Measurements from ENCODE around the gene TRPC4AP. TPM values are rescaled to one million over a fixed set of nuclear protein-coding genes. Genes with fewer than 3 reads are reported as not detected.

The TRPC4AP gene
- total and polyA plus RNA-seq, 2 of the 8 experiments (the other 6 are each of a cell fraction or from before 2014, with no cell fraction given), result 73.1 to 74.8 TPM

DNA sequence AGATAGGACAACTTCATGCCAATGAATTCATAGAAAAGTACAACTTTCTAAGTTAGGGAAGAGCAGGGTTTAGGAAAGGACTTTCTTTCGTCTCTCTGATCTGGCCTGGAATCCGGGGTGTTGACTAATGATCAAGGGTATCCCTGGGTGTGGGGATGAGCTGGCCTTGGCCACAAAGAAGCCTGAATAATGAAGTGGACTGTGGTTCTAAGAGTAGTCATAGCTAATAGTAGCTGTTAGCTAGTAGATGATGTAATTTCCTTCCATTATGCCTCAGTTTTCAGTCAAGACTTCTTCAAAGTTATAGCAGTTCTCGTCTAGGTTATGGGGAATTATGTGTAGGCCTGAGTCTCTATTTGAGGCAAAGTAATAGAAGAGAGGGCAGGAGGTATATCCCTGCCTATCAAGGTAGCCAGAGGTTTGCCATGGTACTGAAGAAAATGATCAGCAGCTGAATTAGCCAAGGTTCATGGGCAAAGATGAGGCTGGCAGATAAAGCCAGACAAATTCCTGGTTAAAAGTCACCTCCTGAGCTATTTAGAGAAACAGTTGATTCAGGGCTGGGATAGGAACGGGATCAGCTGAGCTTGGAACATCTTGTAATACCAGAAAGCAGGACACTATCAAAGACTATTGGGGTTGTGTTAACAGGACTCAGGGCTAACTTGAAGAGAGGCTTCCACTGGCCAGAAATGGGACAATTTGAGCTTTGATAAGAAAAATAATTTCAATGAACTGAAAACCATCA is 18.7 kb upstream of the TRPC4AP start:
- Histone ChIP-seq H3K27ac (ENCODE audit: low read depth, low read length) (no peak overlapping the region), H3K79me2 (ENCODE audit: control insufficient read depth in 1 of 2, insufficient read depth in 2 of 2, low read length in 2 of 2) (no peaks in the 10 kb centered on the region), H3K4me1 (replicated peaks in 1 of 4; ENCODE audit: control insufficient read depth in 3 of 4, insufficient read depth in 4 of 4, low read length in 3 of 4) (no peaks in the 10 kb centered on the region), H4K8ac (ENCODE audit: extremely low read depth, insufficient read depth, low read length) (no peak overlapping the region), H2BK20ac (ENCODE audit: low read length) (no peak overlapping the region), H2BK12ac (ENCODE audit: low read depth, low read length) (no peak overlapping the region), H3K56ac (replicated peaks; ENCODE audit: insufficient read length, low read depth, low read length) (no peak overlapping the region), H3K4me2 (ENCODE audit: insufficient read depth in 1 of 2, low read depth in 2 of 2, low read length in 2 of 2) (no peak overlapping the region), H2BK120ac (replicated peaks; ENCODE audit: low read depth, low read length) (no peak overlapping the region), H3K18ac (ENCODE audit: extremely low read depth, low read length) (no peak overlapping the region), H2AK5ac (ENCODE audit: low read depth, low read length) (no peak overlapping the region), H2AFZ (ENCODE audit: low read length) (no peak overlapping the region), H3K36me3 (ENCODE audit: control insufficient read depth in 2 of 4, insufficient read depth in 4 of 4, low read length in 3 of 4) (peaks cover 0 to 9% (median 3%) of the 10 kb centered on the region in 4 experiments; a peak in 4 of 8 replicates), H3K4ac (replicated peaks; ENCODE audit: insufficient read length, low read depth, low read length) (no peak overlapping the region), H4K5ac (ENCODE audit: insufficient read length, low read depth, low read length) (no peak overlapping the region), H3K4me3 (ENCODE audit: extremely low read depth in 1 of 4, insufficient read depth in 2 of 4, low read depth in 3 of 4, low read length in 4 of 4) (no peak overlapping the region), H3K14ac (ENCODE audit: insufficient read length) (no peak overlapping the region), H3K9ac (replicated peaks in 1 of 4; ENCODE audit: extremely low read depth in 1 of 4, low read depth in 3 of 4, low read length in 3 of 4) (no peak overlapping the region), H4K20me1 (replicated peaks in 1 of 2; ENCODE audit: control insufficient read depth in 1 of 2, insufficient read depth in 2 of 2, low read length in 2 of 2) (no peaks in the 10 kb centered on the region), H3K23ac (ENCODE audit: insufficient read length) (no peak overlapping the region), H3K27me3 (replicated peaks in 1 of 4; ENCODE audit: control insufficient read depth in 3 of 4, extremely low read depth in 1 of 4, insufficient read depth in 3 of 4, low read length in 3 of 4) (no peaks in the 10 kb centered on the region), H3K23me2 (ENCODE audit: low read depth, low read length) (no peaks in the 10 kb centered on the region), H2BK5ac (ENCODE audit: low read depth, low read length) (no peak overlapping the region), H4K91ac (replicated peaks; ENCODE audit: insufficient read length, low read length) (no peak overlapping the region), H2BK15ac (ENCODE audit: low read length) (no peak overlapping the region), H3K9me3 (ENCODE audit: insufficient read depth in 2 of 2, low read depth in 1 of 2, low read length in 1 of 2) (no peaks in the 10 kb centered on the region), H3K79me1 (ENCODE audit: low read depth, low read length) (no peaks in the 10 kb centered on the region)
- WGBS, 2 experiments (ENCODE audit: extremely low coverage in 1 of 2, insufficient coverage in 1 of 2, insufficient read length in 1 of 2, insufficient replicate concordance in 2 of 2, low coverage in 1 of 2, low lambda C conversion rate in 2 of 2, missing lambda C conversion rate in 1 of 2), result 85% methylated on average over 4 of the region's 4 CpGs; no CpG with 5 or more reads in 1 of the 2 experiments
- POLR2A ChIA-PET (ENCODE audit: partially characterized antibody), result interaction anchor here (1.4 kb wide), 1 partner anchor 9 kb away, joined by 3 read pairs; no protein-coding TSS in a partner anchor
- FAIRE-seq (no peak), DNase-seq (ENCODE audit: low read depth in 1 of 2, low spot score in 2 of 2) (no peak)
- CTCF ChIA-PET (ENCODE audit: partially characterized antibody), result interaction anchor here (0.6 to 1.9 kb wide), 4 partner anchors 8 to 152 kb away, joined by 3 to 11 read pairs (median 4); no protein-coding TSS in a partner anchor
- no peak for TF ChIP-seq CTBP2 (IDR thresholded peaks at IDR 0.05; ENCODE audit: borderline replicate concordance, insufficient read depth, insufficient read length, low read length)
- no peak for TF ChIP-seq TAF7 (optimal IDR thresholded peaks at IDR 0.05; ENCODE audit: borderline replicate concordance, low read depth, low read length)
- TF ChIP-seq CREB1 (IDR thresholded peaks at IDR 0.05), result no peak
- TF ChIP-seq CEBPB (IDR thresholded peaks at IDR 0.05; ENCODE audit: low read depth, low read length), result no peak
- TF ChIP-seq SRF (IDR thresholded peaks at IDR 0.05; ENCODE audit: low read depth, low read length), result no peak
- no peak for TF ChIP-seq SAP30 (IDR thresholded peaks at IDR 0.05; ENCODE audit: insufficient read depth, insufficient replicate concordance, low read length)
- TF ChIP-seq PHF8 (conservative IDR thresholded peaks at IDR 0.05; ENCODE audit: low read depth, low read length), result no peak
- TF ChIP-seq CTCF (IDR thresholded peaks at IDR 0.05; ENCODE audit: control extremely low read depth in 1 of 3, insufficient read depth in 1 of 3, low read depth in 1 of 3, low read length in 3 of 3), result no peak
- no peak for TF ChIP-seq NRF1 (IDR thresholded peaks at IDR 0.05; ENCODE audit: low read depth, low read length)
- no peak for TF ChIP-seq JUN (IDR thresholded peaks at IDR 0.05; ENCODE audit: low read depth, low read length)

Measured in H1 (cell line).